Measurements from ENCODE around the gene CADM3.

CADM3 gene

DNA sequence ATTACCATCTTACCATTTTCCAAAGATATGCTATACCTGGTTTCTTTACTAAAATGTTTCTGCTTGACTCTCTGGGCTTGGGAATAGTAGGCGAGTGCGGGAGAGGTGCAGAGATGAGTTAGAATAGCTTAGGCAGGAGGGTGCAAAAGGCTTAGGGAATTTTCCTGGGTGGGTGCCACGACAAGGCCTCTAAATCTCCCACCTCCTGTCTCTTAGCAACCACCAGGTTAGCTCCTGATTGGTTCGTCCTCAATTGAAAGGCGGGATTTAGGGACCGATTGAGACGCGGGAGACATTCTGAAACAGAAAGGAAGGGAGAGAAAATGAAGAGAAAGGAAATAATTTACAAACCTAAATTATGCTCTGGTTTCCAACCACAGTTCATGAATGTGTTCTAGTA lies 36.4 kb downstream of the CADM3 start:
- no peak for DNase-seq

DNA sequence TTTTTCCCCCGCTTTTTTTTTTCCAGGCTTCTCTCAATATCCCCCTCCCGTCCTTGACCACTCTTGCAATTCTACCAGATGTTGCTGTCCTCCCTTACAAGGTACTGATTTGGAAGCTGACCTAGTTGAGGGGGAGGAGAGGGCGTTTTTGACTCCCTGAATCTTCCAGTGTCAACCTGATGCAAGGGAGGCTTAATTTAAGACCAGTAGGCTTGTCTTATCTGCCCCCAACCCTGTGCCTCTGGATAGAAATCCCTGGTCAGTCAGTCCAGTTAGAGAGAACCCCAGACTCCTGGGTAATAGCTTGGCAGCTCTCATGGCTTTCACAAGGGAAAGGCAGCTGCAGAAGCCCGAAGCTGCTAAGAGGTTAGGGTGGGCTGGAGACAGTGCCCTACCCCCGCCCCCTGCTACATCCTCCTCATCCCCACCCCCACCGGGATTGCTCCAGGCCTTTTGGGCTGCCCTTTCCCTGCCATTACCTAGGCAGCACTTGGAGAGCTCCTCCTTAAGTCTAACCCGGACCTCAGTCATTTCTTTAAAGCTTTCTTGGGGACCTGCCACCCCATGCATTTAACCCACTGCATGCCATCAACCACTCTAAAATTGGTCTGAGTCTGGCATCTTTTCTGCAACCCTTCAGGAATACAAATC lies 36.9 kb downstream of the CADM3 start:
- no peak for DNase-seq

DNA sequence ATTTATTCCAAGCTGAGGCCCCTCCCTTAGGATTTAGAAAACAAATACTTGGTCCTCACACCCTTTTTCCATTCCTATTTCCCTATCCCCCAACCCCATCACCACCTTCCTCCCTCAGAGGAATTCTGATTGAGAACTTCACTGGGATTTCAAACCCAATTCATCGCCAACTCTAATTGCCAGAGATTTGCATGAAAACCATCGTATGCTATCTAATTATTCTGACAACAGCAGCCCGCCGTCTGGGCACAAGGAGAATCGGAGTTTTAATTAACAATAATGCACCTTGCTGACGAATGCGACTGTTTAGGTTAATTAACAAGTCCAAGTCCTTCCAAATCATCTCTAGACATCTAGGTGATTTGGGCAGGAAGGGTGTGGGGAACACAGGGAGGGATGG lies 37.6 kb downstream of the CADM3 start:
- DNase-seq = no peak

DNA sequence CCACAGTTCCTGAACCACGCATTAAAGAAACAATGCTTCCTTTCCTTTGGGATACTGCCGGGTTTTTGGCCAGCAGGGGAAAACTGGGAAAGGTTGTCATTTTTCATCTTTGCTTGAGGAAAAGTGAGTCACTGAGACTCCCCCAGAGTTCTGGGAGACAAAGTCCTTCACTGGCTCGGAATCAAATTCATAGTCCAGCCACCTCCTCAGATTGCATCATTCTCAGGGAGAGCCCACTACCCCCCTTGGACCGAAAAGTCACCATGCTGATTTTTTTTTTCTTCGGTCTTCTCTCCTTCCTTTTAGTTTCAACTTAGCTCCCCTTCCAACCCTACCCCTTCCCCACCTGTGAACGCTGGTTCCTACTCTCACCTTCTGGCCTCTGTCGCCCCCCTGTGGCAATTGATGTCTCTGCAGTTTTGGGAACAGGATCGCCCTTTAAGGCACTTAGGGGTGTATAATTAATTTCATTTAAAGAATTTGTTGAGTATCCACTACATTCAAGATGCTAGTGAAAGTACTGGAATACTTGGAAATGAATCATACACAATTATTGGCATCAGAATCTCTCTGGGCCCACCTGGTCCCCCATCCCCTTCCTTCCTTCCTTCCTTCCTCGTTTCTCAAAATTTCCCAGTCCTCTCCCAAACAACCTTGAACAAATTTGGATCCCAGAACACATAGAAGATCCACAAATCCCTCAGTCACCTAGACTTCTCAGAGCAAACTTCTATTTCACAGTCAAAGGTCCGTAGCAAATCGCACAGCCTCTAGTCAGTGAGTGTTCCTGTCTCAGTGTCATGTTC lies 40.1 kb downstream of the CADM3 start:
- peak; percentile 63 to 70 for DNase-seq

DNA sequence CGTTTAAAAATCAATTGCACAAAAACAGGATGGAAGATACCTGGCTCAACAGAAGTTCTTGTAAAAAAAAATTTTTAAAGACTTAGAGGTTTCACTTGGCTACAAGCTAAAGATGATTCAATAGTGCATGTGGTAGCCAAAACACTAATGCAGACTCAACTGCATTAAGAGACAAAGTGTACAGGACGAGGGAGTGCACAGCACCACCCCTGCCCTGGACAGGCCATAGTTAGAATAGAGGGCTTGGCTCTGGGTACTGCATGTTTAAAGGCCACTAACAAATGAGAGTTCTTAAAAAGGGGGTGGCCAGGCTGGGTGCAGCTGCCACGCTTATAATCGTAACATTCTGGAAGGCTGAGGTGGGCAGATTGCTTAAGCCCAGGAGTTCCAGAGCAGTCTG lies 41.2 kb downstream of the CADM3 start:
- DNase-seq = no peak

DNA sequence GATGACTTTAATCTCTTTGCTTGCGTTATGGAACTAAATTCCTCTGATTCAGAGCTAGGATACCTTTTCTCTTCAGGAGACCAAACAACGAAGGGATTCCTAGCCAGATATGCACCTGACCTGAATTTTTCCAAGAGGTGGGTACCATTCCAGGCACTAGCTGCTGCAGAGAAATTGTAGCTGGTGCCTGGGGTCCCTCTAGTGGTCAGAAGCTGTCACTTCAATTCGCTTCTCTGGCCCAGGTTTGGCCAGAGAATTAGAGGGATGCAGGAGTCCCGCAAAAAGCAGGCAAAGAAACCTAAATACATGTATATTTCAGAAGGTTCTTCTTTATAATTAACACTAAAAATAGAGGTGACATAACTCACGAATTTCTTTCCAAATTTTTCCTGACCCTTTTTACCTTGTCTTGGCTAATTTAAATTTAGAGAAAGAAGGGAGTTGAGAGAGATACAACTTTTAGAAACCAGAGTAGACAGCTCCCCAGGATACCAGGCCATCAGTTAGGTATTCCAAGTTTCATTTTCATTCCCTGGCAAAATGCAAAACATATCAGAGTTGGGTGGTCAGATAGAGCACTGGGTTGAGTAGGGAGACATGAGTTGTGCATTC lies 42.8 kb downstream of the CADM3 start:
- DNase-seq = peak; percentile 31 to 50

DNA sequence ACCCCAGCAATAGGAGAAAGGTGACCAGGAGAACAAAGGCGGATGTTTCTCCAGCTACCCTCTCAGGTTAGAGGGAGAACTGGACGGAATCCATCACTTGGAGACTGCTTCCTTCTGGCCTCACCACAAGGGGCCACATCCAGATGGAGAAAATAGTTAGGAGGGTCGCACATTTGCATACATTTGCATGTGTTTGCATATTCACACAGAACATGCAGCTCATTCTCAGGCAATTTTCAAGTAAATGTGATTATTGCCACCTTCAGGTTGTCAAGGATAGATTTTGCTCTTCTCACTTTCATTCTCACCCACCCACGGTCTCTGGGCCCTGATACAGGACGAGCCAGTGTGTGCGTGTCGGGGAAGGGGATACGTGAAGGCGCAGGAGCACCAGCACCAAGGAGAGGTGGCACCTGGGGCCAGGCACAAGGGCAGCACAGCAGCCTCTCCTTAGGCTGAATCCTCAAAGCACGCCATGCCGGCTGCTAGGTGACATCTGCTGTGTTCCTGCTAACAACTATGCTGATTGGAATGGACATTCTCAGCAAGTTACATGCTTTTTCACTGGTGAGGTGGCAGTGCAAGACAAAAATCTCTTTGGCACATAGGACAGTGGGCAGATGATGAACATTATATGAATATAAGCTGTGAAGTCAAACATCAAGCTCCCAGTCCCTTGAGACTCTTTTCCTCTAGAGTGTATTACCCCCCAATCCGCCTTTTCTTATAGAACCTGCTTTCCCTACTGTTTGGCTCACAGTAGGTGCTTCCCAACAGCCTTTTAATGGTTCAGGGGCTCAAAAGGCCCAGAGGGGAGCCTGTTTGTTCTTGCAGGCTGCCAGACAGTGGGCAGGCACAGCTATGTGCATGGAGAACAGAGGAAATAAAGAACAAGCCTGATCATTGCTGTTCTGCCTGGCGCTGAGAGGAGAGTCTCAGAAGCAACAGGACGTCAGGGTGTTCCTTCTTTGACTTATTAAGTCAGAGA lies 47.5 kb downstream of the CADM3 start:
- no peak for DNase-seq

DNA sequence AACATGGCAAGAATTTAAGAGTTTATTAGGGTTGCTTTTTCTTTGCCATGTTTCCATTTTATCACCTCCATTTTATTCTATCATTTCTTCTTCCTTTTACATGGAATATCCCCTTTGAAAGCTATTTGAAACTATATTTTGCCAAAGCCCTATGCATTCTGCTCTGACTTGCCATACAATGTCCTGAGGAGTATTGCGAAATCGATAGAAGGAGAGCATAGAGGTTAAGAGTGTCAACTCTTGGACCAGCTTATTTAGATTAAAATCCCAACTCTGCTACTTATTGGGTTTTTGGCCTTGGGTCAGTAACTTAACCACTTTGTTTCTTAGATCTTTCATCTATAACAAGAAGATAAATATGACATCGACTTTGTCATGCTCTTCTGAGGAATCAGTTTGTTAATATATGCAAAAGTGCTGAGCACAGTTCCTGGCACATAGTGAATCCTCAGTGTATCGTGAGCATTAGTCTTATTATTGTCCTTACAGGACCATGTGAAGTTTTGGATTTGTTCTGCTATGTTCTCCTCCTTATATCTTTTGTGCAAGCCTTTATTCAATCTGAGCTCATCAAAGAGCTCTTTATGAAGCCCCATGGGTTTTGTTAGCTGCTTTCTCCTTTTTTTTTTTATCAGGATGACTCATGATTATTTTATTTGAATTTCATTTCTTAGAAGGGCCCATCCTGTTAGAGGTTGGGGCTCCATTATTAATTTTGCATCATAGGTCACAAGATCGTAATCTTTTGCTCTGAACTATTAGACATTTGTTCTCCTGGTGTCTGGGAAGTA lies 50.9 kb downstream of the CADM3 start:
- no peak for DNase-seq

DNA sequence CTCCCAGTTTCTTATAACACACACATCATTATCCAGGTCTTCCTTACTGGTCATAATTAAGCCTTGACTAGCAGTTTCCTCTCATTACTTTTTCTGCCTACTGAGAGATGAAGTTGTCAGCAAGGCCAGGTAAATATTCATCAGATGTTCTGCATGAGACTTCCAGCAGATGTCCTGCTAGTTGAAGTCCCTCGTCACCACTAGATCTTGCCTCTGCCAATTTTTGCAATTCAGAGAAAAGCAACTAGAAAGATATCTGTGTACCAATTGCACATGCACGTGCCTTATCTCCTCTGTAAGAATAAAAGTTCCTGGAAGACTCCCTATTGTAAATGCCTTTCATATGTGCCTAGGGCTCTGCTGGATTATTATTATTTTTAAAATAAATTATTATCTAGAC lies 51.6 kb downstream of the CADM3 start:
- no peak for DNase-seq

DNA sequence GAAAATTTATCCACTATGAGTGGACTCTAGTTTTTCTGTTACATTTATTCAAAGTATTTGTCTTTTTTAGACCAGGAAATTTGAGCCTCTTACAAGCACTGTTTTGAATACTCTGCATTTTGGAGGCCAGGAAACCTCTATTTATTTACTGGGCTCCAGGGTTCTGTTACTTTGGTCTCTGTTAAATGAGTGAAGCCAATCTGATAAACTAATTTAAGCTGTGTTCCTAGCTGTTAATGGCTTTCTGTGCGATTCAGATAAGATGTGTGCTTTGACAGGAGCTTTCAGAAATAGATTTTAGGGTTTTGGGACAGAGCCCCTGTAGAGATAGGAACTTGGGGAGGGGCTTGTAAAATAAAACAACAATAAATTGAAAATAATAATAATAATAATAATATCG lies 57.1 kb downstream of the CADM3 start:
- no peak for DNase-seq

DNA sequence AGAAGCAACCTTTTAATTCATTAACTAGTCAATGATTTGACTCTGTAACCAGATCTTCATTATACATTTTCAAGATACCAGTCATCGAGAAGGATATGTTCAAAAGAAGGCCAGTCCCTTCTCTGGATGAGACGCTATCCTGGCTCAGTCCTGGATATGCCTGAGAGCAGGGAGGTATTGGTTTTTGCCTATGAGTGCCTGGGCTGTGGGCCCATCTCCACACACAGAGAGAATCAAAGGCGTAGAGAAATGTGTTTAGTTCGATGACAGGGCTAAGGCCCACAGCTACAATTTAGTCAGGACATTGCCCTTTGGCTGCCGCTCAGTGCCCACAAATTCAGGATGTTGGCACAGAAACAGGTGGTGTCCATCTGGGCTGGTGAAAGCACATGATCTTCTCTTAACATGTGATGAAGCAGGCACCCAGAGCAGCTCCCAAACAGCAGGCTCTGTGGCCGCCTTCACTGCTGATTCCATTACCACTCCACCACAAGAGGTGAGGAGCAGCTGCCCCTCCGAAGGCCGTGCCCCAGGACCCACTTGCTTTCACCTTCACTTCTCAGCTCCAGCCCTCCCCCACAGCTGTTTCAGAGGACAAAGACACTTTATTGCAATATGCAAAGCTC lies 58.0 kb downstream of the CADM3 start:
- no peak for DNase-seq

DNA sequence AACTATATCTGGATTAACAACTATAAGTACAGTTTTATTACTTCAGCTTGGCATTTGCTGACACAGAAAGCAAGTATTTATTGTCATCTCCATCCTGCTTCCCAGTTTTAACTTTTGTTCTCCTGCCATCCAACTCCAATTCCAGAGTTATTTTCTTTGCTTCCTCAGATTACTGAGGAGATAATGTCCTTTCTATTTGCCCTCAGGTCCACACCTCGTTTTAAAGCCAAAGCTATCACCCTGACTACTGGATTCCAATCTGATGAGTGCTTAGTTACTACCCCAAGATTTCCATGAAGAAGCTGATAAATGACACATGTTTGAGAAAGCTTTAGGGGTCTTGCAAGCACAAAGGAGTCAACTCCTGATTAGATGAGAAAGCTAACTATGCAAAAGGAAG lies 58.5 kb downstream of the CADM3 start:
- DNase-seq = no peak

DNA sequence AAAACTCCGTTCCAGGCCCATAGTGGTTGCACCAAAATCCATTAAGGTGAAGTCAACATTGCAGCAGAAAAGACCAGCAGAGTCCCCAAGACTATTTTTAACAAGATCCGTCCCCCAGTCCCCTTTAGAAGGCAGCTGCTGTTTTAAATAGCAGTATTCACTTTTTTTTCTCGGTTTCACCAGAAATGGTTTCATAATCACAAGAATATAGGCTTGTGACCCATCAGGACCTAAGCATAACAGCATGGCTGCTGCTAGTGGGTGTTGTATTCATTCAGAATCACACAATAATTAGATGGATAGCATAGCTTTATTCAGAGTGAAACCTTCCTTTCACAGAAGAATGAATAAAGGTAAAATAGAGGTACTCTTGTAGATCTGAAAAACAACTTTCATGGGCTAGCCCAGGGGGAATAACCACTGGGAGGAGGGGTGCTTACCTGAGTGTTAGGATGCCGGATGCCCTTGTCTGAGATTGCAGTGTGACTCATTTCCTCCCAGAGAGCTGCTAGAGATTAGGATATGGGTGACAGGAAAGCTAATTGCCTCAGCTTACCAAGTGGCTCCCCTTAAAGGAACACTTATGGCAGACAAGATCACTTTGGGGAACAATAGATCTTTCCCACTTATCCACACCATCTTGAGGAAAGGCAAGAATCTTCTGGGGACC lies 68.3 kb downstream of the CADM3 start:
- DNase-seq = no peak

DNA sequence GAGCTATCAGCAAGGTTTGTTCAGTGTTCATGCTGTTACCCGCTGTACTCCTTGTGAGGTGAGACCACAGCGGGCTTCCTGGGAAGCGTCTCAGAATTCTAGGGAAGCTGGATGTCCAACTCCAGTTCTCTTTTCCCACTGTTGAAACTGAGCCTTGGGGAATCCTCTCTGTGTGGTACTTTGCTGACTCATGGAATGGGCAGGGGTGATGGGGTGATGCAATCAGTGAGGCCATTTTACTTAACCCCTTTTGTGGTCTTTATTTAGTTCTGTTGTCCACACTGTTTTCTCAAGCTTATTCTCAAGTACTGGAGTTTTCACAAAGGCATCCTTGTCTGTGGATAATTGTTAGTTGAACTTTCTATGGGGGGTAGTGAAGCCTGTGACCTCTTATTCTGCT lies 75.9 kb downstream of the CADM3 start:
- DNase-seq = no peak

DNA sequence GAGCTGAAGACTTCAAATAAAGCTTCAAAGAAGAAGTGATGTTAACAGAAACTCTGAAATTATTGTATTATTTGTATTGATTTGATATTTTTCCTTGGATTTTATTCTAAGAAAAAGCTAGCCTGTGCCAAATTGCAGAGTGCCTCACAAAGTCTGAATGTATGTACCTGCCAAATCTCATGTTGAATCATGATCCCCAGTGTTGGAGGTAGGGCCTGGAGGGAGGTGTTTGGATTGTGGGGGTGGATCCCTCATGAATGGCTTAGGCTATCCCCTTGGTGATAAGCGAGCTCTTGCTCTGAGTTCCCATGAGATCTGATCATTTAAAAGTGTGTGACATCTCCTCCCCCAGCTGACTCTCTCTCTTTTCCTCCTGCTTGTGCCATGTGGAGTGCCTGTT lies 76.9 kb downstream of the CADM3 start:
- no peak for DNase-seq

DNA sequence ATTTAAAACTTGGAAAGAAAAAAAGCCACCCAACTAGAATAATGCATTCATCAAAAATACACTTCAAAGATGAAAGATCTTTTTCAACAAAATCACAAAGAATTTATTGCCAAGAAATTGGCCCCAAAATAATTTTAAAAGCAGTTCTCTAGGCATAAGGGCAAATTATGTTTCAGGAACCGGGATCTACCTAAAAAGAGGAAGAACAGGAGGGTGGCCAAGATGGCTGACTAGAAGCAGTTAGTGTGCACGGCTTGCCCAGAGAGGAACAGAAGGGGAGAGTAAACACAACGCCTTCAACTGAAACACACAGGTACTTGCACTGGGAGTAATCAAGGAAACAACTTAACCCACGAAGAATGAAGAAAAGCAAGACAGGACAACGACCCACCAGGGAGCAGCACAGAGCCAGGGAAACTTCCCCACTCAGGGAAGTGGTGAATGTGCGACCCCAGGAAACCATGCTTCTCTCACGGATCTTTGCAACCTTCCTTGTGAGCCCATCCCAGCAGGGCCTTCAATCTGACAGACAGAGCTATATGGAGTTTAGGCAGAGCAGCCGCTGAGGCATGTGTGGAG lies 79.3 kb downstream of the CADM3 start:
- no peak for DNase-seq

All from activated CD4-positive, alpha-beta T cell treated with anti-CD3 and anti-CD28 coated beads, Interleukin-2, amount 50 U/mL, for 48 hours (primary cell).